KBM-7 (cell line): Measurements from ENCODE around the gene ARHGAP22.

Experiments
- DNase-seq: peaks from one replicate; pipeline ENCODE4 v3.0.0-alpha.2; 2015
- in situ Hi-C: fragments of 300-500 bp; cut with MboI; formaldehyde crosslinking; loops from 2 replicates; pipeline ENCODE4 v1.14.3; 2020; ENCODE audit warnings: low sequenced_read_pairs, low pct_unique_long_range_greater_than_20kb, mixed read lengths

Gene ARHGAP22

DNA sequence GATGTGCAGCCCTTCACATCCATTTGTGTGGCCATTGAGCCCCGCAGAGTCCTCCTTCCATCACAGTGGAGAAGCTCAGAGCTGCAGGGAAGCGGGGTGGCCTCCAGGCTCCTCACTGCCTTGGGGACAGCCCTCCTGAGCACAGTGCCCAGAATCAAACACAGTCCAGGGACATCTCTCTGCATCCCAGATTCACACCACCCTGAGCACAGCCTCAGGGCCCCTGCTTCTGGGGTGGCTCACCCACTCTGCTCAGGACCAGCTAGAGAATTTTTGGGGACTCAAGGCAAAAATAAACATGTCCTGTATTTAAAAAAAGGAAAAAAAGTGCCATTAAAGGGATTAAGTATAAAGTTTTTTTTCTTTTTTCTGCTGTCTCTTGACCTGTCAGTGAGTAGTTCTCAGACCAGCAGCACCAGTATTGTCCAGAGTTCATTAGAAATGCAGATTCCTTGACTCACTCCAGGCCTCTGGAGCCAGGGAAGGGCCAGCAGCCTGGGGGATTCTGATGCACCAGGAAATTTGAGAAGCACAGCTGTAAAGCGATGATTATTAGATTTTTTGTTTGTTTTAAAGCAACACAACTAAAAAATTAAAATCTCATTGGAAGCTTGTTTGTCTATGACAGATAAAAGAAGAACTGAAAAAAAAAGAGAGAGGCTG is 61.6 kb downstream of the ARHGAP22 start:
- no peak for DNase-seq
- in situ Hi-C loops, result no loop called here

DNA sequence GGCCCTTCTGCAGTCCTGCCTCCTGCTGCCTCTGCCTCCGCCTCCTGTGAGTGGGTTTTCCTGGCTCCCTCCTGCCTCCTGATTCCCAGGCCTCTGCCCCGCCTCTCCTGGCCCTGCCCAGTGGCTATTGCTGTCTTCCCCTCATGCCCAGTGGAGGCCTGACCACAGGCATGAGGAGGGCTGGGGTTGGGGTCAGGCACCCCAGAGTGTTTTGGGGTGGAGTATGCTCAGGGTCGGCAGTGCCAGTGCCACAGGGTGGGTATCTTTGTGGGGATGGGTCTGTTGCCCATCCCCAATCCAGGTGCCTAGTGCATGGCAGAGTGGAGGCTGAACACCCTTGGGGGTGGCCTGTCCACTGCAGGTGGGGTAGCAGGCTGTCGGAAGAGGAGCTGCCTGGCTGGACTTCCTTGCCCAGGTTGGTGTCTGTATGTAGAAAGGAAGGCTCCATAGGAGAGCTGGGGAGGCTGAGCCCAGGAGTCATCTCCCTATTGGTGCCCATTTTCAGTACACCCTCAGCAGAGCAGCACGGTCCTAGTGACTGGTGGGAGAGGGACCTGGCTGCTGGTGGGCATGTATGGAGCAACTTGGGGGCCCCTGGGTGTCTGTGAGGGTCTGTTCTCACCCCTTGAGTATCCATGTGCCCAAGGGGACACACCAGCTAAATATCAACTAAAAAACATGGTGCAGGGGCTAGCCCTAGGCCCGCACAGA is 62.2 kb downstream of the ARHGAP22 start:
- in situ Hi-C loops, result no loop called here
- no peak for DNase-seq

DNA sequence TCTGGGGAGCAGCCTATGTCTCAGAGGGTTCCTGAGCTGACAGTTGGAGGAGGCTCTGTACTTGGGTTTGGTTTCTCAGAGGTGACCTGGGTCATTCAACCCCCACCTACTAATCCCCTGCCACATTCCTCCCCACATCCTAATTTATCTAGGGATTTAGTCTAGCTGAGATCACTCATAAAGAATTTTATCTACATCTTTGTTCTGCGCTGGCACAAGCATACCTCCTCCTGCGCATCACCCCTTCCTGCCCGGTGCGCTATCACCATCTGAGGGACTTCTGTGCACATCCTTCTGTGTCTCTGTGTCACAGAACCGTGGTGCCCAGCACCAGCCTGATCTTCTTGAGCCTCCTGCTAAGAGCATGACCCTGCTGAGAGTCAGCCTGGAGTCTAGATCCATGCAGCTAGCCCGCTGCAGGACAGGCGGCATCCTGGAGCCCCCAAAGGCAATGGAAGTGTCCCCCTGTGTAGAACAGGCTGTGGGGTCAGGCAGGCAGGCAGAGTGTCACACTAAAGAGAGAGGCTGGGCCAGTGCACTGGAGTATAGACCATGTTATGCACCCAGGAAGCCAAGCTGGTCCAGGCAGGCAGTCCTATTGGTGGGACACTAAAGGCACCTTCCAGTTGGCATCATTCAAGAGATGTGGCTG is 63.6 kb downstream of the ARHGAP22 start:
- in situ Hi-C loops, result no loop called here
- no peak for DNase-seq

DNA sequence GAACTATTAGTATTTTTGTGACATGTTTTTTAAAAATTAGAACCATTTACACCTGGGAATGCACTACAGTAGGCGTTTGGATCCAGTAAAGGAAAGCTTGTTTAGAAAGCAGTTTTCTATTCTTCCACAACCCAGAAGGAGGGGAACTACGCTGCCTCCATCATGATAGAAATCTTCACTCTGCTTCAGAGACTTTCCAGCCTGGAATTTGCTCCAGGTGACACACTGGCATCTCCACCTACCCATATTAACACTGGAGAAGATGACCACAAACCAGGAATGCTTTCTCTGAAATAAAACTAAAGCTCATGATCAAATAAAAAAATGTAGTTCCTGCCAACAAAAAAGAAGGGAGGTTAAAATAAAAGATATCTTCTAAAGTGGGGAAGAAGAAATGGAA is 66.3 kb downstream of the ARHGAP22 start:
- DNase-seq, result no peak
- in situ Hi-C loops, result no loop called here

DNA sequence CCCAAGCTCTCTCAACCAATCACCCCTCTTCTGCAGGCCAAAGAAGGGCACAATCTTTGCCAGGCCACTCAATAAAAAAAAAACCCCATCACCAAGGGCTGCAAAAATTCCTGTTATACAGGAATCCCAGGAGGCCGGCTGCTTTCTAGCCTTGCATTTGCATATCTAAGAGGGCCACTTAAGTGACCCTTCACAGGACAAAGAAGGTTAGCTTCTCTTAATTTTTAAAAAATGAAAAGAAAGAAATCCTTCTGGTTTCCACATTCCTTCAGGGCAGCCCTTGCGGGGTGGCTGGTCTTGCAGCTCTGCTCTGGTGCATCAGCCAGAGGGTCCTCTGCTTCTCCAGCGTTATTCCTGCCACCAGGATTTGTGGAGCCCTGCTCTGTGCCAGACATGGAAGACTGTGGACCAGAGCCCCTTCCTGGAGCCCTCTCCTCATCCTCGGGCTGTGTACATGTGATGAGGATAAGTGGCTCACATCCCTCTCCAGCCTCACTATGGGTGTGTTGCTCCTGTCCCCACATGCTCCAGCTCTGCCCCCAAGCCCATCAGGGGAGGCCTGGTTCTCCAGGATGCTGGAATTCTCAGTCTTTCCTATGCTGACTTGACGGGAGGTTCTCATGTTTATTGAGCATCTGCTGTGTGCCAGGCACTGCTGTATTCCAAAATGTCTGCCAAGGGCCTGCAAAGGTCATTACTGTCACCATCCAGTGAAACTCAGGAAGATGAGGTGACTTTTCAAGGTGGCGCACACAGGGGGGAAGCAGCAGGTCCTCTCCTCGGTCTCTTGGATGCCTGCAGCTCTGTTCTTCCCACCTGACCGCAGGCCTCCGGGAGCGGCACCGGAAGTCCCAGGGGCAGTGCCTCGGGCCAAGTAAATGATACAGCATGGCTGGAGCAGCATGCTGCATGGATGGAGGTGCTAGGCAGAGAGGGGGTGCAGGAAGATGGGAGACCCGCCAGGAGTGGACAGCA is 67.7 kb downstream of the ARHGAP22 start:
- in situ Hi-C loops, result no loop called here

DNA sequence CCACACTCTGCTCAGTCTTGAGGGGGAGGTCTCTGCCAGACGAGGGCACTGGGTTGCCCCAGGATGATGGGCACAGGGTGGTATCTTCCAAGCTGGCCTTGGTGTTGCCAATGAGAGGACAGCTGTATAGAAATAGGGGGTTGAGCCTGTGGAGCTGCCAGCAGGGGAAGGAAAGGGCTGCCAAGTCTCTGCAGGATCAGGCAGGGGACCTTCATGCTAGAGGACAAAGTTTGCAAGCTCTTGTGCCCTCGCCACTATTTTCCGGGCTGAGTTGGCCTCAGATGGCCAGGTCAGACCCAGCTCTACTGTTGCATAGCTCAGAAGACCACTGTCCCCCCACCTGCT is 68.7 kb downstream of the ARHGAP22 start:
- no peak for DNase-seq
- in situ Hi-C loops, result no loop called here

More for the DNA sequence above, 67.7 kb downstream of the ARHGAP22 start:
- no peak for DNase-seq

DNA sequence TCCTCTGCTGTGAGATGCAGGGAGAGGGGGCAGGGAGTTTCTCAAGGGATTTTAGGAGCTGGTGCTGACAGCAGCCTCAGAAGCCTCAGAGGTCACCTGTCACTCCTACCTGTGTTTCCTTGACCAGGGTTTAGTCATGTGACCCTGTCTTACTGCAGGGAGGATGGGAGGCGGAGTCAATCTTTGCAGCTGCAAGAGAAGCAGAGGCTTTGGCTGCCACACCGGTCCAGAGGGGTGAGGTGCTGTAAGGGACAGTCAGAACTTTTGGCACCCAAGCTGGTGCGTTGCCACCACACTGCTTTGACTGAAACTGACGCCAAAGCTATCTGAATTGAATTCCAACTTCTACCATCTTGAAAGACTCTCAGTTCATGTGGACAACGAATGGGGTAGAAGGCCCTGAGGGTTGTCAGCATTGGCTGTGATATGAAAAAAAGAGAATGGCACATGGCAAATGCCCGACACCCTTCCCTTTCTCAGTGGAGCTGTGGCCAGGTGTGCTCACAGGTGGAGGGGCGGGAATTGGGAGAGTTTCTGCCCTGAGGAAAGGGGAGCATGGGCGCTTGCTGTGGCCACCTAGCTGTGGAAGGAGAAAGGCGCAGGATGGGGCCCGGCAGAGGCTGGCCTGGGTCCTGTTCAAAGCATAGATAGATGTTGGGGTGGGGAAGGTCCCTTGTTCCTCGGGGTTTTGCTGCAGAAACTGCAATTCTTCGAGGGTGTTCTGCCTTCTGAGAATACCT is 69.3 kb downstream of the ARHGAP22 start:
- in situ Hi-C loops, result no loop called here
- no peak for DNase-seq

DNA sequence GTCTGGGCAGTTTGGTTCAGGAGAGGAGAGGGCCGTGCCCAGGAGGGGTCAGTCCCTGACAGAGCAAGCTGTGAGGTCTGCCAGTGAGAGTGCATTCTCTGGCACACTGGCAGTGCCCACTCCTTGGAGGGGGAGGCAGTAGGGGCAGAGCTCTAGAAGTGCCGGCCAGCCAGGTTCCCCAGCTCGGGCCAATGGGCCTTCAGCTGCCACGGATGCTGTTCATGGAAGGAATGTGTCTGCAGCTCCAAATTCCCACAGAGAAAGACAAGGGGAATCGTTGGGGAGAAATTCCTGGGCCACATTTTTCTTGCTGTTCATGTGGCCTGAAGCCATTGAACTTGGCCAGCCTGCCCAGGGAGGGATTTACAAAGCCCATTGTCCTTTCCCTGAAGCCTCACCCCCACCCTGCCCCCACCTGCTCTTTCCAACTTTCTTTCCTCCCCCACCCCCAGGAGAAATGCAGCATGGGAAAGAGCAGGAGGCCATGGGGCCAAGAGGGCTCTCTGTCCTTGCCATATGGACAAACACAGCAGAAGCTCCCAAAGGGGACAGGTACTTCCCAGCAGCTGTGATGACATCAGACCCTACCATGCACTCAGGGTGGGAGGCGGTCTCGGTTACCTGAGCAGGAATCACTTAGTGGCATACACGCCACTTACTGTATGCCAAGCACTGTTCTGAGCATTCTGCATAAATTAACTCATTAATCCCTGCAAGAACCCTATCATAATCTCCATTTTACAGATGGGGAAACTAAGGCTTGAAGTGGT is 70.7 kb downstream of the ARHGAP22 start:
- in situ Hi-C loops, result no loop called here
- DNase-seq, result no peak

DNA sequence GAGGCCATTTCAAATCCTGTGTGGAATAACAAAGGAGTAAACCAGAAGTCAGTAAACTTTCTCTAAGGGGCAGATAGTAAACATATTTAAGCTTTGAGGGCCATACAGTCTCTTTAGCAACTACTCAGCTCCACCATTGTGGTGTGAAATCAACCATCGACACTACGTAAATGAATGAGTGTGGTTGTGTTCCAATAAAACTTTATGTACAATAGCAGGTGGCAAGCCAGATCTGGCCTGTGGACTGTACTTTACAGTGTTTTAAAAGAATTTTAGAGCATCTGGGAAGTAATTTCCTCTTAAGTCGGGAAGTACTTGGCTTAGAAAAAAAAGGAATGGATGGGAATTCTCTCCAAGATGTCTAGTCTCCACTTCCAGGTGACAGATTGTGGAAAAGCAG is 71.3 kb downstream of the ARHGAP22 start:
- in situ Hi-C loops, result no loop called here

DNA sequence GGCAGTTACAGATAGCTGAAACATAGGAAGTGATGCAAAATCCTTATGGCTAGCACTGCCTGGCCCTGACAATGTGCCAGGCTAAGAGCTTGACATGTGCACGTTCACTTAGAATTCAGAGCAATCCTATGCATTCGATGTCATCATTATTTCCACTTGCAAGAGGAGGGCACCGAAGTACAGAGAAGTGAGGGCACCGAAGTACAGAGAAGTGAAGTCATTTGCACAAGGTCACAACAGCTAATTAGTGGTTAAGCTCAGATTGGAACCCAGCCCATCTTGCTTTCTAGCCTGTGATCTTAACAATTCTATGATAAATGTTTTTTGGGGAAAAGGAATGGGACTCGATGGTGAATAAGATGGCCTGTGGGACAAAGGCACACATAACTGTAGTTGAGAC is 73.4 kb downstream of the ARHGAP22 start:
- in situ Hi-C loops, result no loop called here
- no peak for DNase-seq

More for the DNA sequence above, 71.3 kb downstream of the ARHGAP22 start:
- no peak for DNase-seq

DNA sequence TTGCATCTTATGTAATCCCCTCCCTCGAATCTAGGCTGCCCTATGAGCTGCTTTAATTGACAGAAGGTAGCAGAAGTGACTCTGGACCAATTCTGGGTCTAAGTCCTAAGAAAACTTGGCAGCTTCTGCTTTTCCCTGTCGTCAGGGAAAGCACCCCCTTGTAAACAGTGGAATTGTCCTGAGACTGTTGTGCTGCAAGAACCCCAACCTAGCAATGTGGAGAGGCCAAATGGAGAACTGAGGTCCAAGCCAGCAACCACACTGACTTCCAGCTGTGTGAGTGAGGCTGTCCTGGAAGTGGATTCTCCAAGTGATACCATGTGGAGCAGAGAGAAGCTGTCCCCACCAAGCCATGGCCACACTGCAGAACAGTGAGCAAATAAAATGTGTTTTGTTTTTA is 75.5 kb downstream of the ARHGAP22 start:
- no peak for DNase-seq
- in situ Hi-C loops, result no loop called here

DNA sequence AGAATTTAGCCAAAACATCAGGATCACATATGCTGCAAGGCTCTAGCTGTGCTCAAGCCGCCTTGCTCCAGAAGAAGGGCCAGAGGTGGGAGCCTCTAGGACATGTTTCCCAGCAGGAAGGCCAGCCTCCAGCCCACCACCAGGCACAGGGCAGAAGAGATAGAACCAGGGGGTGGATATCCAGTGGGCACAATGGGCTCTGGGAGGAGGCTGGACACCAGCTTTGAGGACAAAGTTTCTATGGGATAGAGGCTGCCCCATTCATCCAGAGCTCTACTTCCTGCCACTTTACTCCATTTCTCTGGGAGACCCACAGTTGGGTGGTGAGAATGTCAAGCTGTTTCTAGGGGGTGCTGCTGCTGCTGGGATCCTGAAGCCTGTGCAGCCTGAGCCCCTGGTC is 77.1 kb downstream of the ARHGAP22 start:
- in situ Hi-C loops, result no loop called here
- no peak for DNase-seq

DNA sequence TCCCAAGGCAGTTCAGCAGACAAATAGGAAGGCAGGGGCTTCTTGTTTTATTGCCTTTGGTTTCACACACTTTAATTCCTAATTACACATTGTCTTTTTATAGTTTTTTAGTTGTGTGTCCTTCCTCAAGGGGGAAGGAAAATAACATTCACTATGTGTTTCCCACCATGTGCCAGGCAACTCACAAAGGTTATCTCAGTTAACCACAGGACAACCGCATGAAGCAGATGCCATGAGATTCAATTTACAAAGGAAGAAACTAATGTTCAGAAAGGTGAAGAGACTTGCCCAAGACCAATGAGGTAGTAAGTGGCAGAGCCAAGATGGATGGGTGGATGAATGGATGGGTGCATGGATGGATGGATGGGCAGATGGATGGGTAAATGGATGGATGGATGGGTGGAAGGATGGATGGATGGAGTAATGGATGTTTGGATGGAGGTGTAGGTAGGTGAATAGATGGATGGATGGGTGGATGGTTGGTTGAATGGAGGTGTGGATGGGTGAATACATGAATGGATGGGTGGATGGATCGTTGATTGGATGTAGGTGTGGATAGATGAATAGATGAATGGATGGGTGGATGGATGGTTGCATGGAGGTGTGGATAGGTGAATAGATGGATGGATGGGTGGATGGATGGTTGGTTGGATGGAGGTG is 77.9 kb downstream of the ARHGAP22 start:
- in situ Hi-C loops, result no loop called here
- DNase-seq, result no peak

DNA sequence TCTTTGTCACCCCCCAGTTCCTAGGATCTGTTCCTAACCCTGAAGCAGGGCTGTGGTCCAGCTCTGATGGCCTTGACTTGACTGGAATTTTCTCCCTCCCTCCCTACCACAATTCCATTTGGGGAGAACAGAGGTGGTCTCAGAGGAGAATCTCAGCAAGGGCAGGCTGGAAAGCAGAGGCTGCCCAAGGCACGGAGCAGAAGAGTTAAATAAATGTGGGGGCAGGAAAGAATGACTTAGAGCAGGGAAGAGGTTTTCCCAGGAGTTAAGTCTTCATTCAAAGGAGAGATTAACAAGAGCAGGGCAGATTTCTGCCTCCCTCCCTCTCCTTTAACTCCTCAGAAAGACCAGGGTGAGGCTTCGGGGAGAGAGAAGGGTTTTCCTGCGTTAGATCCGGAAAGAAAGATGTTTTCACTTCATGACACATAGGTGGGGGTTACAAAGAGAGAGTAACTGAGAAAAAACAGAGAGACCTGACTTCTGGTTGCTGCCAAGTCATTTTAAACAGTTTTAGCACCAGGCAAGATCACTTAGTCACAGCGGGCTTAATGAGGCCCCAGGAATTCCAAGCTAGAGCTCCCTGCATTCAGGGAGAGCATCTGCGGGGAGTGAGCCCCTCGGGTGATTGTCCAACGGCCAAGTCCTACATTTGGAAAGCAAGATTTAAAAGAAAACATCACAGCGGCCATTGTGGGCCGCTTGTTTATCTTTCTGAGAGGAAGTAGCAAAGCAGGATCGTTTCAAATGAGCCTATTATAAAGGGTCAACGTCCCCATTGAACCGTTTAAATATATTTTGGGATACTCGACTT is 78.7 kb downstream of the ARHGAP22 start:
- in situ Hi-C loops, result no loop called here
- no peak for DNase-seq

DNA sequence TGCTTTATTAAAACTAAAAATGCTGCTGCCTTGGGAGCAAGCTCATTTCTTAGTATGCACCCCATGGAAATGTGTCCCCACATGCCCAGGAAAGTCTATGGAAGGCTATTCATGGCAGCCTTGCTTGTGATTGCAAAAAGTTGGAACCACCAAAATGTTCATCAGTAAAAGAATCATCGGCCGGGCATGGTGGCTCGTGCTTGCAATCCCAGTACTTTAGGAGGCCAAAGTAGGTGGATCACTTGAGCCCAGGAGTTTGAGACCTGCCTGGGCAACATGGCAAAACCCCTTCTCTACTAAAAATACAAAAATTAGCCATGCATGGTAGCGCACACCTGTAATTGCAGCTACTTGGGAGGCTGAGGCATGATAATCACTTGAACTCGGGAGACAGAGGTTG is 79.8 kb downstream of the ARHGAP22 start:
- in situ Hi-C loops, result no loop called here

DNA sequence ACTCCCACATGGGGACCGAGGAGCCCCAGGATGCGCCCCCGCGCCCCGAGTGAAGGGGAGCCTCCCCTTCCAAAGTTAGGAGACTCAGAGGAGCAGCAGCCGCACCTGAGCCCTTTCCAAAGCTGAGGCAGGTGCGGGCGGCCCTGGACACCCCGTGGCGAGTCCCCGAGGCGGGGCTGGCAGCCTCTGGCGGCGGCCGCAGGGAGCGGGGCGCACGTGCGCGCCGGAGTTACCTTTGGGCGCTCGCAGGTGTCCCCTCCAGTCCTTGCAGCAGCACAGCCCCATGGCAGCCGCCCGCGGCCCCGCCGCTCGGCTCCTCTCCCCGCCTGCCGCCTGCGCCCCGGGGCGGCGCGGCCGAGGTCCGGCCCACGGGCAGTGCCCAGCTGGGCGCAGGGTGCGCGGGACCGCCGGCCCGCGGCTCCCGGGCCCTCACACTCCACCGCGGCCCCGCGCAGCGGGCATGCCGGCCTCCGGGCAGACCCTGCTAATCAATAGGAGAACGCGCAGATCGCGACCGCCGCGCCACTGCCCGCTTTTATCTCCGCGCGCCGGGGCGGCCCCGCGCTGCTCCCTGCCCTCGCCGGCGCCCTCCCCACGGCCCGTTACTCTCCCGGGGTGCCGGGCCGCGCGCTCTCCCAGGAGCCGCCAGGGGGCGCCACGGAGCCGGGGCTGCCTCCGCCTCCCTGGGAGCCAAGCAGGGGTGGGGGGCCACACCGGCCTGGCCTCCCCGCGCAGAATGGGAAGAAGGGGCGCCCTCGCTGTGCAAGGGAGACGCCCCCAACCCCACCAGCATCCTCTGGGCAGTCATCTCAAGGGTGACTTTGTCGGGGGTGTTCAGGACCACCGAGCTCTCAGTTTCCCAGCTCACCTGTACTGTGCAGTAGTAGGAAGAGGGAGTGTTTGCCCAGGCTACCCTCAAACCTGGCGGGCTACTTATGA is 80.8 kb downstream of the ARHGAP22 start:
- in situ Hi-C loops, result no loop called here
- peak; percentile 76 for DNase-seq

More for the DNA sequence above, 79.8 kb downstream of the ARHGAP22 start:
- no peak for DNase-seq
